HepG2 (cell line): ENCODE measurements around the gene MARCHF4. TPM values are rescaled to one million over a fixed set of nuclear protein-coding genes. Genes with fewer than 3 reads are reported as not detected.

Experiments used
- ARHGAP35 ChIP-seq: sonication (generic); formaldehyde crosslinking; IDR thresholded peaks from 2 replicates; pipeline ENCODE4 v1.9.0; 2022; ENCODE audit warnings: mild to moderate bottlenecking, inconsistent platforms, moderate library complexity, missing genetic modification reagents, borderline replicate concordance
- BCL6 ChIP-seq: IDR thresholded peaks from 2 replicates; pipeline ENCODE4 v1.6.1; 2016; ENCODE audit warnings: missing genetic modification reagents, missing compliant biosample characterization
- HNRNPL ChIP-seq: fragments of 200-400 bp; formaldehyde crosslinking; IDR thresholded peaks from 2 replicates; pipeline ENCODE4 v1.6.1; 2017; ENCODE audit warnings: mild to moderate bottlenecking, low read depth, low read length
- IRF2 ChIP-seq: IDR thresholded peaks from 2 replicates; pipeline ENCODE4 v1.6.1; 2018; ENCODE audit warnings: missing genetic modification reagents, missing compliant biosample characterization
- KDM3A ChIP-seq: IDR thresholded peaks from 2 replicates; pipeline ENCODE4 v1.6.1; 2018; ENCODE audit warnings: low read depth, missing compliant biosample characterization
- KLF11 ChIP-seq: IDR thresholded peaks from 2 replicates; pipeline ENCODE4 v1.6.1; 2016; ENCODE audit warnings: missing compliant biosample characterization
- KLF12 ChIP-seq: sonication (generic); formaldehyde crosslinking; IDR thresholded peaks from 2 replicates; pipeline ENCODE4 v1.4.0; 2020; ENCODE audit warnings: missing genetic modification reagents, borderline replicate concordance
- MTA3 ChIP-seq: sonication (generic); formaldehyde crosslinking; IDR thresholded peaks from 2 replicates; pipeline ENCODE4 v1.4.0; 2020; ENCODE audit warnings: missing genetic modification reagents
- POLR2A ChIP-seq, 2 experiments: IDR thresholded peaks; 2 replicates each; pipeline ENCODE4 v1.6.1; 2011; ENCODE audit warnings: low read depth in 2 of 2, low read length in 2 of 2, mild to moderate bottlenecking in 1 of 2, moderate library complexity in 1 of 2; ENCODE audit not compliant: insufficient read depth in 1 of 2
- PRPF4 ChIP-seq: fragments of 200-400 bp; formaldehyde crosslinking; IDR thresholded peaks from 2 replicates; pipeline ENCODE4 v1.6.1; 2016; ENCODE audit warnings: low read length, low read depth; ENCODE audit not compliant: poor library complexity, severe bottlenecking
- SPEN ChIP-seq: sonication (generic); formaldehyde crosslinking; IDR thresholded peaks from 2 replicates; pipeline ENCODE4 v1.5.1; 2020; ENCODE audit warnings: low read depth, mild to moderate bottlenecking, missing genetic modification reagents
- TCF7L2 ChIP-seq: IDR thresholded peaks from 2 replicates; pipeline ENCODE4 v1.6.1; 2011; ENCODE audit warnings: mild to moderate bottlenecking, low read depth, low read length, moderate library complexity
- TRIM22 ChIP-seq: fragments of 450-650 bp; IDR thresholded peaks from 2 replicates; pipeline ENCODE4 v1.6.1; 2017
- WIZ ChIP-seq: sonication (generic); formaldehyde crosslinking; IDR thresholded peaks from 2 replicates; pipeline ENCODE4 v1.5.1; 2020; ENCODE audit warnings: mild to moderate bottlenecking, missing genetic modification reagents
- ZBTB20 ChIP-seq: sonication (generic); formaldehyde crosslinking; IDR thresholded peaks from 2 replicates; pipeline ENCODE4 v1.8.1; 2023; ENCODE audit warnings: missing genetic modification reagents, low read depth, mild to moderate bottlenecking, borderline replicate concordance
- ZFAT ChIP-seq: sonication (generic); formaldehyde crosslinking; conservative IDR thresholded peaks from 2 replicates; pipeline ENCODE4 v1.8.1; 2023; ENCODE audit warnings: missing genetic modification reagents, inconsistent platforms
- ZFP36 ChIP-seq: fragments of 150-350 bp; IDR thresholded peaks from 2 replicates; pipeline ENCODE4 v1.6.1; 2018; ENCODE audit warnings: borderline replicate concordance, low read length, low read depth; ENCODE audit not compliant: partially characterized antibody
- ZFY ChIP-seq: sonication (generic); formaldehyde crosslinking; IDR thresholded peaks from 2 replicates; pipeline ENCODE4 v1.4.0; 2020; ENCODE audit warnings: missing genetic modification reagents
- ZNF235 ChIP-seq: sonication (generic); formaldehyde crosslinking; IDR thresholded peaks from 2 replicates; pipeline ENCODE4 v1.8.1; 2023; ENCODE audit warnings: mild to moderate bottlenecking, missing genetic modification reagents, borderline replicate concordance
- ZNF275 ChIP-seq: sonication (generic); formaldehyde crosslinking; IDR thresholded peaks from 2 replicates; pipeline ENCODE4 v1.8.0; 2022; ENCODE audit warnings: missing genetic modification reagents, mild to moderate bottlenecking, inconsistent platforms, borderline replicate concordance
- ZNF333 ChIP-seq: sonication (generic); formaldehyde crosslinking; IDR thresholded peaks from 2 replicates; pipeline ENCODE4 v1.4.0; 2020; ENCODE audit warnings: mild to moderate bottlenecking, missing genetic modification reagents, borderline replicate concordance
- ZNF552 ChIP-seq: sonication (generic); formaldehyde crosslinking; IDR thresholded peaks from 2 replicates; pipeline ENCODE4 v1.9.0; 2022; ENCODE audit warnings: missing genetic modification reagents, mild to moderate bottlenecking, borderline replicate concordance
- ZNF572 ChIP-seq: sonication (generic); formaldehyde crosslinking; IDR thresholded peaks from 2 replicates; pipeline ENCODE4 v1.5.1; 2020; ENCODE audit warnings: mild to moderate bottlenecking, missing genetic modification reagents
- ZNF589 ChIP-seq: sonication (generic); formaldehyde crosslinking; conservative IDR thresholded peaks from 2 replicates; pipeline ENCODE4 v1.8.0; 2022; ENCODE audit warnings: mild to moderate bottlenecking, moderate library complexity, missing genetic modification reagents
- ZNF704 ChIP-seq: sonication (generic); formaldehyde crosslinking; IDR thresholded peaks from 2 replicates; pipeline ENCODE4 v1.8.1; 2023; ENCODE audit warnings: mild to moderate bottlenecking, inconsistent platforms, moderate library complexity, missing genetic modification reagents, borderline replicate concordance
- ZNF724P ChIP-seq: sonication (generic); formaldehyde crosslinking; IDR thresholded peaks from 2 replicates; pipeline ENCODE4 v1.8.0; 2022; ENCODE audit warnings: missing genetic modification reagents, borderline replicate concordance
- polyA plus RNA-seq, 8 experiments: library from polyadenylated mRNA; depleted of rRNA in 3 of 8; stranded (reverse) in 7 of 8; unstranded in 1 of 8; fragments of >200 nt; fragmentation: Illumina TruSeq in 4 of 8; extraction: Trizol in 4 of 8; gene quantifications; 2 replicates each; pipeline versions ENCODE4 v1.2.1 to v1.2.3, GENCODE V29; 2011 to 2016; ENCODE audit warnings: low read depth in 4 of 8, missing spikeins in 1 of 8, mixed read lengths in 1 of 8; ENCODE audit not compliant: insufficient read depth in 1 of 8
- total RNA-seq, 5 experiments: library from RNA; depleted of rRNA; stranded (reverse); fragments of >200 nt; fragmentation: Illumina TruSeq; extraction: Trizol; gene quantifications; 2 replicates each; pipeline ENCODE4 v1.2.3, GENCODE V29; 2016; ENCODE audit warnings: low read depth in 1 of 5

The MARCHF4 gene
- total and polyA plus RNA-seq, 2 of the 13 experiments (the other 11 are each of a cell fraction or from before 2014, with no cell fraction given) = not detected

DNA sequence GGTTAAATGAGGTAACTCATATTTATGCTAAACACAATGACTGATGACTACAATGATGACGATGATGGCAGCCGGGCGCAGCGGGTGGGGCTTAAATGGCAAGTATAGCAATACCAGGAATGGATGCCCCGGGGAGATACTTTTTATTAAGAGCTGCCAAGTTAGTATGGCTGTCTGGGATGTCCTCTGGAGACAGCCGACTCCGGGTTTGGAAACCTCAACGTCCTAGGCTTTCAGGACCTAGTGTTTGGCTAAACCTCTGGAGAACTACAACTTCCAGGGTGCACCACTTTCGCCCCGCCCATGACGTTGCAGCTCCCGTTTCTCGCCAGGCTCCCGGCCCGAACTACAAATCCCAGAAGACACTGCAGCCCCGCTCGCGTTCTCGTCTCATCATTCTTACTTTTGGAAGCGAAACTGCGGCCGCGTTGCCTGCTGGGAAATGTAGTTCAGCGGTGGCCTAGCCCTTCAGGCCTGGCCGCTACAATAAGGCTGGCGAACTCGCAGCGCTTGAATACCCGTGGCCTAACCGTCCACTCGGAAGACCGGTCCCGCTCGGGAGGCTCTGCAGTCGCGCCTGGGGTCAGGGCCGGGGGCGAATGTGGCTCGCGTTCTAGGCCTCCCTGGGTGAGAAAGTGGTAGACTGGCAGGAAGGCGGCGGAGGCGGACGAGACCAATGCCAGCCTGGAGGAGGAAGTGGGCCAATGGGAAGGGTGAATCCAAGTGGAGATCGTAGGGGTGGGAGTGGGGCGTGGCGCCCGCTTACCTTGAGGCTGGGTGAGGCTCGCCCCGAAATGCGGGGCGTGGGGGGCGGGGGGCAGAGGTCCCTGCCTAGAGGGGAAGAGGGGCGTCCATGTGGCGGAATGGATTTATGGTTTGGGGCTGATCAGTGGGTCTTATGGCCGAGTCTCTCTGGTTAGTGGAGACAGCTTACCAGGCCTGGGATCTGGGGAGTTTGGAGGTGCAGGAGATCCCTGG is 40.0 kb upstream of the MARCHF4 start, which contains the start of gene SMARCAL1 (continued):
- peak; percentile 88; the same call in 1 of the 2 replicates for TF ChIP-seq ZNF235 (CRISPR knock-in tag)
- TF ChIP-seq ZNF552 (CRISPR knock-in tag) = peak; percentile 89
- no peak for TF ChIP-seq ZFP36
- TF ChIP-seq PRPF4 = no peak
- peak; percentile 100 for TF ChIP-seq ZFY
- TF ChIP-seq IRF2 (CRISPR knock-in tag) = peak; percentile 100
- TF ChIP-seq ZBTB20 (CRISPR knock-in tag) = peak; percentile 87
- peak; percentile 82 for TF ChIP-seq ZNF724P
- TF ChIP-seq HNRNPL = peak; percentile 95
- TF ChIP-seq ZNF572 (CRISPR knock-in tag) = peak; percentile 99
- peak; percentile 92 for TF ChIP-seq KLF12
- peak; percentile 57; the same call in 1 of the 2 replicates for TF ChIP-seq BCL6 (CRISPR knock-in tag)
- TF ChIP-seq TCF7L2 = no peak
- TF ChIP-seq ZNF589 (CRISPR knock-in tag) = no peak
- peak; percentile 98 for TF ChIP-seq ZNF704 (CRISPR knock-in tag)
- TF ChIP-seq ZNF275 (CRISPR knock-in tag) = peak; percentile 99
- peak; percentile 66 to 75 for TF ChIP-seq POLR2A (IDR thresholded peaks at IDR 0.05; ENCODE audit: insufficient read depth in 1 of 2, low read depth in 2 of 2, low read length in 2 of 2)
- peak; percentile 95 for TF ChIP-seq SPEN
- TF ChIP-seq KLF11 (CRISPR knock-in tag) = 0 out of 2 replicates have a peak, but pooled peaks have one; percentile 75
- peak; percentile 90; the same call in 1 of the 2 replicates for TF ChIP-seq ARHGAP35 (CRISPR knock-in tag)
- no peak for TF ChIP-seq TRIM22
- peak; percentile 88 for TF ChIP-seq ZFAT (CRISPR knock-in tag)
- no peak for TF ChIP-seq MTA3
- TF ChIP-seq ZNF333 = peak; percentile 98
- TF ChIP-seq WIZ (CRISPR knock-in tag) = peak; percentile 94; the same call in 1 of the 2 replicates
- peak; percentile 70 for TF ChIP-seq KDM3A (CRISPR knock-in tag)
